GM21390 (cell line): ENCODE data around the gene TEDC1.
"Not testable (repeated sequence)": the region's sequence is repeated elsewhere in the genome, so short reads cannot be mapped to it uniquely, and the experiment has no call there.

Source experiments
- ATAC-seq: cut with Tn5 transposase; IDR thresholded peaks from one replicate; pipeline ENCODE4 v1.9.1; 2021; ENCODE audit not compliant: unreplicated experiment

Gene TEDC1

DNA sequence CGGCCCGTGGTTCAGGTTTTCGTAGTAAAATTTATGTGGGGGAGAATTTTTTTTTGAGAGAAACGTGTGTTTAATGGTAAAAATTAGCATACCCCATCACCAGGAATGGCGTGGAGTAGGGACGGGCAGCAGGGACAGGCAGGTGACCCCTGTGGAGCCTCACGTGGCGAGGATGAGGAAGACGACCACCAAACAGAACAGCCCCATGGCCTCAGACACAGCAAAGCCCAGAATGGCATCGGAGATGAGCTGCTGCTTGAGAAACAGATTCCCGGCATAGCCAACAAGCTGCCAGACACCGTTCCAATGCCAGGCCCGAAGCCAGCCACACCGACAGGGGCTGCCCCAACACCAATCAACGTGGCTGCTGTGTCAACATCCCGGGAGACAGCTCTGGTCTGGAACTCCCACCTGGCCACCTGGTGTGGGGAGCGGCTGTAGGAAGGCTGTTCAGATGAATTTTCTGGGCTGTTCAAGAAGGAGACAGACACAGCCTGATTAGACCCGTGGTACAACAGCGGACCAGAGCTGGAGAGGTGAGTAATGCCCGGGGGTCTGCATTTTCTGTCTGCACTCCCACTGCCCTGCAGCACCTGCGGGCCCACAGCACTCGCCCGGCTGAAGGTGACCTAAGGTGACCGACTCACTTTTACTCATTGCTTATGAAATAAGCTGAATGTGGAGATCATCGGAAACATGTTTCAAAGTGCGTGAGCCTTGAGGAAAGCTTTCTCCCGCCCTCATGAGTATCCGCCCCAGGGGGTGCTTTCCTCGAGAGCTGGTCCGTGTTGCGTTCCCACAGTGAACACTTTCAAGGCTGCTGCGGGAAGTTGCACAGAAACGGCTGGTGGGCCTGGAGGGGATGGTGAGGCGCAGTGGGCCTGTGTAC is 45.9 kb downstream of the TEDC1 start:
- ATAC-seq: no peak

DNA sequence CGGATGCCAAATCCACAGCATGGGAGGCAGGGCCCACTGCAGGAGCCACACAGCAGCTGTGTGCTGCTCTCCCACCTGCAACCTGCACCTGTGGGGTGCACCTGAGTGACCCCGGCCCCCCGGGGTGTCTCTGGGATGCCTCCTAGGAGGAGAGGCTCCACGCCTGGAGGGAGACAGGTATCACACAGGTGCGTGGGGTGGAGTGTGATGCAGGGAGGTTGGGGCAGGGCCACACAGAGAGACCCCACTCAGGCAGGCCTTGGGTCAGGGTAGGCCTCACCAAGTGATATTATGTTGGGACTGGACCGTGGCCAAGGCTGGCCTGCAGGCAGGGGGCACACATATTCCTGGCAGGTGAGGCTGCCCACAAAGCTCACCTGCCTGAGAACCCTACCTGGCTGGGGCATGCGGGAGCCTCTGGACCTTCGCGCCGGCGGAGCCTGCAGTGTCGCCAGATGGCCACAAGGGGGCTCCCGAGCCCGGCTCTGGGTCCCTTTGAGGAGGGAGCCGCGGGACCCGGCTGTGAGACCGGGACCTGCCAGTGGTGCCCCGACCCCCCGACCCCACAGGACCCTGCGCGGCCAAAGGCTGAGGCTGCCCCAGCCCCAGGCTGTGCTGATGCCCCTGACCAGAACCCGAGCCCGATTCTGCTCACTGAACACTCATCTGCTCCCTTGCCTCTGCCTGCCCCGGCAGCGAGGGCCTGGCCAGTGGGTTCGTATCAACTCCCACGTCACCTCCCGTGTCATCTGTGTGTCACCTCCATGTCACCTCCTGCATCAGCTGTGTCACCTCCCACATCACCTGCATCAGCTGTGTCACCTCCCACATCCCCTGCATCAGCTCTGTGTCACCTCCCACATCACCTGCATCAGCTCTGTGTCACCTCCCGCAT is 46.8 kb downstream of the TEDC1 start:
- ATAC-seq: no peak

DNA sequence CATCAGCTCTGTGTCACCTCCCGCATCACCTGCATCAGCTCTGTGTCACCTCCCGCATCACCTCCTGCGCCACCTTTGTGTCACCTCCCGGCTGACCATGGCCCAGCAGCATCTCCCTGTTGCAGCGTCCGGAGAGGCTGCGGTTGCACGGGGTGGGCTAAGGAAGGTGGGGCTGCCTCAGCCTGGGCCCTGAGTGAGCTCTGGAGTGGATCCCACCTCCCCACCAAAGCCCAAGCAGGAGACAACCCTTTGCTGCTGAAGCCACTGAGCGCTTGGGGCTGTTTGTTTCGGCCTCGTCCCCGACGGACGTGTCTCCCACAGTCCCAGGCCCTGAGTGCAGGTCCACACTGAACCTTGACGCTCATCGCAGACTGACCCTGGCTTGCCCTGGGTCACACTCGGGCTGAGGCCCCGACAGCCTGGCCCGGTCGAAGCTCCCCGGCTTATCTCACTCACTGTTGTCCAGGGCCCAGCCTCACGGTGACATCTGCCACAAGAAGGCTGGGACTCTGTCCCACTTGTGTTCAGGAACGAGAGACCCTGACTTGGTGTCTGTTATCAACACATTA is 47.5 kb downstream of the TEDC1 start:
- no peak for ATAC-seq

DNA sequence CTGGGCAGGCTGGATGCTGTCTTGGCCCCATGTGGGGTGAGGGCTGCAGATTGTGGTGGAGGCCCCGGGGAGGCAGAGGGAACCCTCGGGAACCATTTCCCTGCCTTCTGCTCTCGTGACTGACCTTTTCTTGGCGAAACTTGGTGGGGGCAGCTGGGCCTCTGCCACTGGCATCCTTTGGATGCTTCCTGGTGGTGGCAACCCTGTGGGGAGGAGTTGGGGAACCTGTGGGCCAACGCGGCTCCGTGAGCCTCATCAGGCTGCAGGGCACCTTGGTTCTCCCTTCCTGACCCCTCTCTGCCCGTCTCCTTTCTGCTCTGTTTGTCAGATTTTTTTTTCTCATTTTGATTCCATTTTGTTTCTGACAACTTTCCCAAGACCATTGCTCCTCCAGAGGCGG is 49.8 kb downstream of the TEDC1 start:
- no peak for ATAC-seq

DNA sequence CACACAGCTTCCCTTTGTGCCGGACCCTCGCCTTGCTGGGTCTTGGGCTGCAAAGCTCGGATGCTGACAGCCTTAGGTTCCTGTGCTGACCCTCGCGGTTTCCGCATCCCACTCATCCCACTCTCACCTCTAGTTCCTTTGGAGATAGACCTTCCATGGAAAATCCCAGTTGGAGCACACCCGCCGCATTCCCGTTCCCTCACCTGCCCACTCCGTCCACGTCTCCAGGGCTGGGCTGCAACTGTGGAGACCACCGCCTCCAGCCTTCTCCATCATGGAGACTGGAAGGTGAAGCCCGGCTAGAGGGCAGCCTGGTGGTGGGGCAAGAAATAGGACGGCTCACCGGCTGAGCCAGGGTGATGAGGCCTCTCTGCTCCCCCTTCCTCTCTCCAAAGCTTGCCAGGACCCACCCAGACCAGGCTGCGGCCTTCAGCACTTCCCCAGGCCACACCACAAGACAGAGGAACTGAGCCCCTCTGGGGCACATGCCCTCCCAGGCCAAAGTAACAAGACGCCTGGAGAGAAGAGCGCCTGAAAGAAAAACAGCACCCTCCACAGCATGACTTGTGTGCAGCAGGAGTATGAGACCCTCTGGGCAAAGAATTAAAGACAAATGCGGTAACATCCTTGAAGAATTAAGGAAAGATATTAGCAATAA is 50.3 kb downstream of the TEDC1 start:
- no peak for ATAC-seq

DNA sequence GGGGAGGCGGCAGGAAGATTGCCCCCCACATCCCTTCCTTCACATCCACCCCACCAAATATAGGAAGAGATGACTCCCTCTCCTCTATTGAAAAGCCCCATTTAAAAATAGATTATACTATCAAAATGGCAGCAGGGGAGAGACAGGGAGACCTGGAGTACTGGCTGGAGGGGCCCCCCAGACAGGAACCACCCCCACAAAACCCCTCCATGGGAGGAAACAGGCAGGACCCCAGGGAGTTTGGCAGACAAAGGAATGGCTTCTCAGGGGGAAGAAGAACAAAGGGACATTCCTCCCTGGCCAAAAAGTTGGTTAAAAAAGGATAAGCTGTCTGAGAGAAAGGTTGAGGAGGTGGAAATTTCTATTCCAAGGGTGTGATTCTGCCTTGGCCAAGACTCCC is 54.6 kb downstream of the TEDC1 start:
- ATAC-seq: not testable (repeated sequence)

DNA sequence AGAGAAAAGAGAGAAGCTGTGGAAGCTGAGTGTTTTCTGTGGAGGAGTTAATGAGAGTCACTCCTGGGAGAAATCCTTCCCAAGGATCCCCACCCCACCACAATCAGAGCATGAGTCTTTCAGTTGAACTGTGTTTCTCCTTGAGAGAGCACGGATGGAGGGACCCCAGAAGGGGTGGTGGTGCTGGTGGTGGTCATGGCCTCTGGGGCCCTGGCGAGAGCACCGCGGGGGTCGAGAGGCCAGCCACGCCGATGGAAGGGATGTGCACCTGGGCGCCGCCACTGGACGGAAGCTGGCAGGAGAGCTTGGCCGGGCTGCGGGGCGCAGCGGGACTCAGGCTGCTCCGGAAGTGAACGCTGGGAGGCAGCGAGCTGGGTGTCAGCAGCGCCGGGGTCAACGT is 55.4 kb downstream of the TEDC1 start:
- ATAC-seq: not testable (repeated sequence)

DNA sequence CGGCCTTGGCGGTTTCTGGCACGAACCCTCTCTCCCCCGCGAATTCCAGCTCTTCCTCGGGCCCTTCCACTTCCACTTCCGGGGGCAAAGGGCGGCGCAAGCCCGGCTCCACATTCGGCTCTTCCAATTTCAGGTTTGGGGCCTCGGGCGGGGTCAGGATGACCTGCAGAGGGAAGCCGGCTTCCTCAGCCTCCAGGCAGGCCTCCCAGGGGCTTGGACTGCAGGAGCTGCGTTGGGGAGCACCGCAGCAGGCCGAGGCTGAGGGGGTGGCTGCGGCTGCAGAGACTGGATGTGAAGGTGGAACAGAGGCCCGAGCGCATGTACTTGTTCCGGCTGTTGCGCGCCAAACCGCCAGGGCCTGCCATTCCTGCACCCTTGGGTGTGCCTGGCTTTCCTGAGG is 56.0 kb downstream of the TEDC1 start:
- ATAC-seq: not testable (repeated sequence)

DNA sequence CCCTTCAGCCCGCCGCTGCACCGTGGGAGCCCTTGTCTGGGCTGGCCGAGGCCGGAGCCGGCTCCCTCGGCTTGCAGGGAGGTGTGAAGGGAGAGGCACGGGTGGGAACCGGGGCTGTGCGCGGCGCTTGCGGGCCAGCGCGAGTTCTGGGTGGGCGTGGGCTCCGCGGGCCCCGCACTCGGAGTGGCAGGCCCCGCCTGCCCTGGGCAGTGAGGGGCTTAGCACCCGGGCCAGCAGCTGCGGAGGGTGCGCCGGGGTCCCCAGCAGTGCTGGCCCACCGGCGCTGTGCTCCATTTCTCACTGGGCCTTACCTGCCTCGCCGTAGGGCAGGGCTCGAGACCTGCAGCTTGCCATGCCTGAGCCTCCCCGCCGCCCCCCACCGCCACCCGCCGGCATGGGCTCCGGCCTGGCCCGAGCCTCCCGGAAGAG is 56.7 kb downstream of the TEDC1 start:
- ATAC-seq: no peak
